T1000 (cell line): ENCODE results near the gene RNF222.
A peak's percentile ranks its signal among the peaks of the same experiment; 100 is the strongest.

Experiments used
- DNase-seq: peaks from one replicate; lab custom pipeline; 2025; ENCODE audit warnings: mixed read lengths; lab: John Stamatoyannopoulos, UW

RNF222 gene

DNA sequence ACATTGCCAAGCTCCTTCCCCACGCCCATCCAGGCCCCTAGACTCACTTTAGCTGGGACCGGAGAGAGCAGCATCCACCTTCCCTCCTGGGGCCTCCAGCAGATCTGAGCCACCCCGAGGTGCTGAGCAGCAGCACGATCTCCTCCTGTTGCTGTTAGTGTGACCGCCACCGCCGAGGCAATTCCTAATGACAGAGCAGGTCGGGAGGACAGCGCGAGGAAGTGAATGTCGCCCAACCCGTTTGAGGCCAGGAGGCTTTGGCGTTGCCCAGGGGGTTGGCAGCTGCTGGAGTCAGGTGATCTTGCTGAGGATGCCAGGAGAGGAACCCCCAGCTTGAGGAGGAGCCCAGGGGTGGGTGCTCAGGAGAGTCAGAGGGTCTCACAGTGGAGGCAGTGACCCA lies at the start of gene RNF222:
Gene RNF222 (minus strand): TSS at position 192 of the 400 bp plus-strand sequence. CDS start 4,366 bp downstream, outside the sequence.
- DNase-seq = no peak

GRCh38 chr17:8445536-8445935 lies 47.9 kb upstream of the RNF222 start:
- no peak for DNase-seq

DNA sequence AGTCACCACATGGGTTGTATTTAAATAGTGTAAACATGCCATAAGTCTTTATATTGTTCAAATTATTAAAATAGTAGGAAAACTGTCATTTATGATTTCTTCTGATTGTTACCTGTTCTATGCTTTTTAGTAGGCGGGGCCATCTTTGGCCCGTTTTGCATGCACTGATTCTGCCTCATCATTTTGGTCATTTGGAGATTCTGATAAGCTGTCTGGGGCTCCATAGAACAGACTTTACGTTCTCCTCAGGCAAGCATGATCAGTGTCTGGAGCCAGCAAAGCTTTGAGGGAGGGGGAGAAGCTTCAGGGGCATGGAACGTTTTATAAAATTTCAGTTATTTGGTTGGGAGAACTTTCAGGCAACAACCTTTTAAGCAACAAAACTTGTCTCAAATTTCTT lies 46.9 kb upstream of the RNF222 start:
- DNase-seq = no peak

DNA sequence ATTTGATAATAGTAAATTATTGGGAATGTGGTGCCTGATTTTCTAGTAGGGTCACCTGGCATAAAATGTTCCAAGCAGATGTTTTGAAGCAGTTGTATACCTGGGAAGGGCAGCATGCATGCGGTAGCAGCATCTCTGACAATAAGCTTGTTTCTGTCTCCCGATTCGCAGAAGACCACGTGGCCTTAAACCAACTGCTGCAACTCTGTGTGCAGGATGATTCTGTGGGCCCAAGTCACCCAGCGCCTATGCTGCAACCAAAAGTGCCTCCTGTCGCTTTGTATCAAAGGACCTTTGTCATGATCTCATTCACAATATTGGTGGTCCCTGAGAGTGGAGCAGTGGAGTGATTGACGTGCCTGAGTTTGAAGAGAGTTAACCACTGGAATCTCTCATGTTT lies 46.1 kb upstream of the RNF222 start:
- no peak for DNase-seq

GRCh38 chr17:8442310-8442709 lies 44.7 kb upstream of the RNF222 start:
- no peak for DNase-seq

GRCh38 chr17:8441690-8442089 lies 44.1 kb upstream of the RNF222 start:
- DNase-seq = no peak

GRCh38 chr17:8439681-8440080 lies 42.1 kb upstream of the RNF222 start:
- DNase-seq = no peak

- DNase-seq = no peak
Measured at GRCh38 chr17:8438441-8438840, 40.8 kb upstream of the RNF222 start.

DNA sequence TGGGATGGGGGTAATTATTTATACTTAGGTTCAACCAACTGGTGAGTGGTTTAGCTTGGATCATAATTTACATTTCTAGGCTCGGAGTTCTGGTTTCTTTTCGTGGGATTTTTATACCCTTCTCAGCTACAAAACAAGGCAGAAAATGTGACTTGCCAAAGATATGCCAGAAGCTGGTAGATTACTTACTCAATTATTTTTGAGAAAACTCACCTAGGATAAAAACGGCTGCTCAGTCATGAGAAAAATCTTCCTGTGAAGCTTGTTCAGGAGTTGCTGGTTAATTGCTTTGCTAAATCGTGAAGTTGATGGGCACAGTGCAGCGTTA lies 39.2 kb upstream of the RNF222 start:
- DNase-seq = no peak

- peak; percentile 66 for DNase-seq
Measured at GRCh38 chr17:8436169-8436843, 38.7 kb upstream of the RNF222 start.

DNA sequence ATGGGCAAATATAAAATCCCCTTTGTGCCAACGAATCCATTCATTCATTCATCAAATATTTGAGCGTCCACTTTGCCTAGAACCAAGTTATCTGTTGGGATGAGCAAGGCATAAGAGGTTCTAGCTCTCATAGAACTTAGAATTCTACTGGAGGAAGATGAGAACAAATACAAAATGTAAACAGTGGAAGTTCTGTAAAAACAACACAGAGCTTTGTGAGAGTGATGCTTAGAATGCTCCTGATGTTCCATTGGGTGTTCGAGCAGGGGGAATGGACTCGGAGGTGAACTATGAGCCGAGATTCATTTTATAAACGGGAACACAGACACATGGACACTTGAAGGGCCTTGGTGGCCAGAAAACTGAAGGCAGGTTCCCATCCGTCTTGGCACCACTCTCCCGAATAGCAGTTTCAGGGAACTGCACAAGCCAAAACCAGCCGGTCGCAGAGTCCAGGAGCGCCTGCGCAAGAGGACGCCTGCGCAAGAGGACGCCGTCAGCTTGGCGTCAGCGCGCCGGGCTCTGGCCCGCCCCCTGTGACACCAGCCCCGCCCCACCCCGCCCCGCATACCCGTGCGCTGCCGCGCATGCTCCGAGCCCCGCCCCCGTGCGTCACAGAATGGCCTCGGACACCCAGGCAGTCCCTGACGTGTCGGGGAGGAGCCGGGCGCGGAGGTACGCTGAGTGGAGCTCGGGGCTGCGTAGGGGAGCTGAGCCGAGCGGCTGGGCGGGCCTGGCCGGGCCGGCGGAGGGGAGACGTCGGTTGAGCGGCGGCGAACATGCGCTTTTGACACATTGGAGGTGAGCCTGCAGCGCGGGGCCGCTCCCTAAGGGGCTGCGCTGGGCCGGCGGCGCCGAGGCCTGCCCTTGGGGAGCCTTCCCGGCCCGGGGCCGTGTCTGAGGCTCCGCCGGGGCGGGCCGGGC lies 37.9 kb upstream of the RNF222 start, which contains the start of gene NDEL1:
Gene NDEL1 (plus strand): TSS at position 640 of the 924 bp plus-strand sequence. CDS start 8,388 bp downstream, outside the sequence.
- DNase-seq = peak; percentile 98

DNA sequence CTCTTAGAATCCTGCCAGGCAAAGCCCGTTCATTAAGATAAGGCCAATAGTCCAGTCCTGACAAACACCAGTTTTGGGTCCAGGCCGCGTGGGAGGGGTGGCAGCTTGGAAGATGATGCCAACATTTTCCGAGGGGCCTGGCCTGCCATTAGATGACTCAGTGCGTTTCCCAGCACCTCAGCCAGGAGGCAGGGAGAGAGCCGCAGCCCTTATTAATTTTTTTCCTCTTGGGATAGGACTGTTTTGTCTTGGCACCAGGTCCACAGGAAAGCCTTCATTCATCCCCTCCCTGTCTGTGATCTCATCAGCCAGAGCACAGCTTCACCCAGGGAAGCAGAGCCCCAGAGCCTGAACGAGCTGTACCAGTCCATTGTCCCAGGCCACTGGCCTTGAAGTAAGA lies 33.3 kb upstream of the RNF222 start:
- peak; percentile 12 for DNase-seq

GRCh38 chr17:8426802-8427201 lies 29.2 kb upstream of the RNF222 start:
- DNase-seq = no peak

DNA sequence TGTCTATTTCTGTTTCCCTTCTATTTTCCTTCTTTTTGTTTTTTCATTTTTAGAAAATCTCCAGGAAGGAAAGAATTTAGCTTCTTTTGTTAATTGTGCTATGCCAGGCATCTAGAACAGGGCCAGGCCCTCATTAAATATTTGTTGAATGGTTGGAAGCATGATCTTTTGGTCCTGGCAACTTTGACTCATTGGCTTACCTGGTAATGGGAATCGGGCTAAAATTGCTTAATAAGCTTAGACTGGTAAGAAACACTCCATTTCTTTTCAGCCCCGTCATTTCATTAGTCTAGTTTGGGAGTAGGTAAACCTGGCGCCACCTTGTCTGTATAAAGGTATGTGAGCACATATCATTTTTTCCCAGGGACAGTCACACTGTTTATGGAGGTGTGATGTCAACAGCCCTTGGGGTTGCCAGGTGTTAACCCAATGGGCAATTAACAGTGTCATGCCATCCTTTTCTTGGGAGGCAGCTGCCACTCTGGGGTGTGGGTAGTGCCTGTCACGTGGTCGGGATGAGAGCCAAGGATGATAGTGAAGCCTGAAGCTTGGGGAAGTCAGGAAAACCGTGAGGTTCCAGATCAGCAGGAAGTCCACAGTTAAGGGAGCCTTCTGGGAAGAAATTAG lies 28.6 kb upstream of the RNF222 start:
- no peak for DNase-seq

GRCh38 chr17:8421571-8421970 lies 23.9 kb upstream of the RNF222 start:
- DNase-seq = no peak

DNA sequence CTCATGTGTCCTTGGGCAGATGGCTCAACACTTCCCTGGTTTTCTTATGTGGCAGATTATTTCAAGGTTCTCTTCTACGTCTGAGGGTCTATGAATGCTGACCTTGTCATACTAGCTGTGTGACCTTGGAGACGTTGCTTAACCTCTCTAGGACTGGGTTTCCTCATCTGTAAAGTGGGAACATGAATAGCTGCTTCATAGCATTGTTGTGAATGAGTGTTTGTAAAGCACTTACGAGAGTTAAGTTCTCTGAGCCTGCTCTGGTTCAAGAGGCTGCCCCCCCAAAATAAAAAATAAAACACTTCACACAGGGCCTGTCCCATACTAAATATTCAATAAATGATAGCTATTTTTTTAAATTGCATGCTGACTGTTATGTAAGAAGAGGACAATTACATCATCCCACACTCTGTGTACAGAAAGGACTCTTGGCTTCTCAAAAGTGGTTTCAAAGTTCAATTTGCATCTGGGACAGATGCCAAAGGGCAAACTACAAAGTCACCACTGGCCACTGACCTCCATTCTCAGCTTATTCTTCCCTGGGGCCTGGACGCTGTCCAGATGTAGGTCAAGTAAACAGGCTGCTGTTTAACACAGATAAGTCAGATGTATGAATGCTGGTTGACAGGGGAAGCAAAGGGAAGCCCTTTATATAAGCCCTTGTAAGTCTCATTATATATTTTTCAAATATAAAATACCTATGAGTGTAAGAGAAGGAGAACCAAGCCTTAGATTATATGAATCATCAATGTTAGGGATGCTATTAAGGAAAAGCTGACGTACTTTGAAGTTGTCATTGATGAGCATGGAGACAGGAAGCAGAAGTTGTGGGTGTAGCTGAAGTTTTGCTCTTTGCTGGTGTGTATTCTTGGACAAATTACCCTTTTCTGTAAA lies 22.7 kb upstream of the RNF222 start:
- no peak for DNase-seq

DNA sequence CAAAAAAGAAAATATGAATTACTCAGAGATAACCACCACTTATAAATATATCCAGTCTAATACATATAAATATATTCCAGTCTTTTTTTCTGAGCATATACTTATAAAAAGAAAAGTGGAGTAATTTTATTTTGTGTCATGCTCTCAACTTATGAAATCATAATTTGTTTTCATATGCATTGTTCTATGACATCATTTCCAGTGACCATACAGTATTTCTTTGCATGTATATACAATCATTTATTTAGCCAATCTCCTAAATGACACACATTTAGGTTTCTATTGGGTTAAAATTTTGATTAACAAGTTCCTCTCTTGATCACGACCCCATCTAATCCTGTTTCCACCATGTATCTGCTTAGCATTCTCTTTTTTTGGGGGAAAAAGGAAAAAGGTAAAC lies 21.7 kb upstream of the RNF222 start:
- no peak for DNase-seq

DNA sequence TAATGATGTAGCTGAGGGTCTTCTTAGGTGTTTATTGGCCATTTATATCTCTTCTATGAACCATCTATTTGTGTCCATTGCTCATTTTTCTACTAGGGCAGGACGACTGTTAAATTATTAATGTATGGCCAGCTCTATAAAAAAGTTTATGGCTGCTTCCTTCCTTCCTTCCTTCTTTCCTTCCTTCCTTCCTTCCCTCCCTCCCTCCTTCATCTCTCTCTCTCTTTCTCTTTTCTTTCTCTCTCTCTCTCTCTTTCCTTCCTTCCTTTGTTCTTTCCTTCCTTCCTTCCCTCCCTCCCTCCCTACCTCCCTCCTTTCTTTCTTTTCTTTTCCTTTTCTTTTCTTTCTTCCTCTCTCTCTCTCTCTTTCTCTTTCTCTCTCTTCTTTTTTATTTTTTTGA lies 20.8 kb upstream of the RNF222 start:
- no peak for DNase-seq

- DNase-seq = no peak
Measured at GRCh38 chr17:8417806-8418205, 20.2 kb upstream of the RNF222 start.

- DNase-seq = no peak
Measured at GRCh38 chr17:8413938-8414337, 16.3 kb upstream of the RNF222 start.

GRCh38 chr17:8413328-8413727 lies 15.7 kb upstream of the RNF222 start:
- no peak for DNase-seq

DNA sequence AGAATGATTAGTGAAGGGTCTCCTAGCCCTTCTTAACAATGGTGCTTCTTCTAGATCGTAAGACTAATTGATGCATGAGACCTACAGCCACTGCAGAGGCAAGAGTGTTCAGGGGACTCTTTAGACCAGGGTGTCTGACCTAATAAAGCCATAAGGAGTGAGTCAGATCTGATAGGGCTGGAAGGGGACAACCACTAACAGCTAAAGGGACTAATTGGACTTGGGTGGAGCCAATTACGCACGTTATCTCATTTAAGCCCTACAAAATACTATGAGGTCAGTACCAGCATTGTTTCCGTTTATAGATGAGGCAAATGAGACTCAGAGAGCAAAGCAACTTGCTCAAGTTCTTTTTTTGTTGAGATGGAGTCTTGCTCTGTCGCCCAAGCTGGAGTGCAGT lies 14.5 kb upstream of the RNF222 start:
- no peak for DNase-seq
